IMR-90 (cell line): ENCODE measurements around the gene RGS5. TPM values are rescaled to one million over a fixed set of nuclear protein-coding genes. Genes with fewer than 3 reads are reported as not detected.

Experiments used
- ATAC-seq: fragments of 200-7000 bp; cut with Tn5 transposase; 2 replicates; pipeline ENCODE4 v1.9.1; 2020; ENCODE audit warnings: low read depth, mild to moderate bottlenecking, moderate library complexity
- BruUV-seq: library from RNA; stranded (reverse); fragments of 400-500 nt; replicated peaks from 2 replicates; lab custom pipeline; 2021; lab: Mats Ljungman, UMichigan
- CTCF ChIA-PET: fragments of 300-600 bp; formaldehyde crosslinking; extraction: SDS; loops from one replicate; lab custom pipeline; 2021; ENCODE audit warnings: antibody characterized with exemption; lab: Yijun Ruan, JAX
- POLR2A ChIA-PET: fragments of 300-600 bp; sonication (Branson Sonifier 250); formaldehyde crosslinking; loops from one replicate; lab custom pipeline; 2022; ENCODE audit warnings: antibody characterized with exemption; ENCODE audit not compliant: unreplicated experiment; lab: Charles Lee
- DNase-seq: peaks from one replicate; pipeline ENCODE4 v3.0.0; 2013
- H2AFZ ChIP-seq: replicated peaks from 2 replicates; pipeline ENCODE3; 2013; ENCODE audit warnings: low read length, mild to moderate bottlenecking; ENCODE audit not compliant: poor library complexity
- H2AK5ac ChIP-seq: 2 replicates; pipeline ENCODE4 v1.6.1; 2013; ENCODE audit warnings: low read depth, low read length, inconsistent platforms
- H2AK9ac ChIP-seq: replicated peaks from 2 replicates; pipeline ENCODE3; 2013; ENCODE audit warnings: mild to moderate bottlenecking, low read depth, low read length, moderate library complexity; ENCODE audit not compliant: poor library complexity
- H2BK120ac ChIP-seq: 2 replicates; pipeline ENCODE4 v1.6.1; 2013; ENCODE audit warnings: low read depth, low read length, inconsistent platforms
- H2BK15ac ChIP-seq: 3 replicates; pipeline ENCODE4 v1.6.1; 2013; ENCODE audit warnings: low read depth, low read length, inconsistent platforms
- H2BK20ac ChIP-seq: 2 replicates; pipeline ENCODE4 v1.6.1; 2013; ENCODE audit warnings: low read depth, mild to moderate bottlenecking, inconsistent platforms, low read length, moderate library complexity
- H2BK5ac ChIP-seq: 2 replicates; pipeline ENCODE4 v1.6.1; 2013; ENCODE audit warnings: mild to moderate bottlenecking, low read depth, low read length, inconsistent platforms; ENCODE audit not compliant: poor library complexity, severe bottlenecking
- H3K14ac ChIP-seq: replicated peaks from 2 replicates; pipeline ENCODE4 v1.6.1; 2013; ENCODE audit warnings: low read depth, low read length, inconsistent platforms
- H3K18ac ChIP-seq: 2 replicates; pipeline ENCODE4 v1.6.1; 2013; ENCODE audit warnings: low read depth, low read length, control low read depth
- H3K23ac ChIP-seq: 2 replicates; pipeline ENCODE4 v1.6.1; 2013; ENCODE audit warnings: low read depth, low read length, inconsistent platforms
- H3K27ac ChIP-seq: 2 replicates; pipeline ENCODE4 v1.5.1; 2013; ENCODE audit warnings: mild to moderate bottlenecking, control low read depth, low read length; ENCODE audit not compliant: insufficient read depth
- H3K27me3 ChIP-seq: 2 replicates; pipeline ENCODE4 v1.6.1; 2013; ENCODE audit warnings: low read length; ENCODE audit not compliant: control insufficient read depth, insufficient read depth
- H3K36me3 ChIP-seq: 2 replicates; pipeline ENCODE4 v1.6.1; 2013; ENCODE audit warnings: low read length, mixed read lengths; ENCODE audit not compliant: control insufficient read depth, insufficient read depth
- H3K4ac ChIP-seq: 2 replicates; pipeline ENCODE4 v1.6.1; 2013; ENCODE audit warnings: low read depth, low read length, inconsistent platforms
- H3K4me1 ChIP-seq: 2 replicates; pipeline ENCODE4 v1.6.1; 2013; ENCODE audit warnings: low read length, mixed read lengths; ENCODE audit not compliant: control insufficient read depth, insufficient read depth
- H3K4me2 ChIP-seq: 2 replicates; pipeline ENCODE4 v1.6.1; 2013; ENCODE audit warnings: low read depth, mild to moderate bottlenecking, control low read depth, low read length, moderate library complexity
- H3K4me3 ChIP-seq: 2 replicates; pipeline ENCODE4 v1.5.1; 2013; ENCODE audit warnings: low read depth, mild to moderate bottlenecking, control low read depth, low read length, moderate library complexity; ENCODE audit not compliant: insufficient read depth
- H3K56ac ChIP-seq: 2 replicates; pipeline ENCODE4 v1.6.1; 2013; ENCODE audit warnings: low read length, inconsistent platforms; ENCODE audit not compliant: insufficient read depth; ENCODE audit errors: extremely low read depth
- H3K79me1 ChIP-seq, 2 experiments: 2 replicates each; pipeline ENCODE4 v1.6.1; 2013; ENCODE audit warnings: low read length in 2 of 2, inconsistent platforms in 1 of 2, low read depth in 1 of 2
- H3K9ac ChIP-seq: 2 replicates; pipeline ENCODE4 v1.6.1; 2013; ENCODE audit warnings: low read depth, low read length, control low read depth
- H3K9me1 ChIP-seq: 2 replicates; pipeline ENCODE4 v1.6.1; 2013; ENCODE audit warnings: low read length, inconsistent platforms; ENCODE audit not compliant: insufficient read depth
- H3K9me3 ChIP-seq: 2 replicates; pipeline ENCODE4 v1.6.1; 2013; ENCODE audit warnings: low read length; ENCODE audit not compliant: control insufficient read depth, insufficient read depth
- H4K20me1 ChIP-seq: 2 replicates; pipeline ENCODE4 v1.6.1; 2013; ENCODE audit warnings: low read length, inconsistent platforms; ENCODE audit not compliant: insufficient read depth
- H4K5ac ChIP-seq: 2 replicates; pipeline ENCODE4 v1.6.1; 2013; ENCODE audit warnings: mild to moderate bottlenecking, low read depth, low read length, control low read depth
- H4K8ac ChIP-seq, 2 experiments: 2 replicates each; pipeline ENCODE4 v1.6.1; 2013; ENCODE audit warnings: low read depth in 2 of 2, low read length in 2 of 2, control low read depth in 1 of 2, inconsistent platforms in 1 of 2
- H4K91ac ChIP-seq: 2 replicates; pipeline ENCODE4 v1.6.1; 2013; ENCODE audit warnings: low read depth, low read length, inconsistent platforms; ENCODE audit not compliant: insufficient read depth
- FOS ChIP-seq: fragments of 150-350 bp; IDR thresholded peaks from 2 replicates; pipeline ENCODE4 v1.6.1; 2016; ENCODE audit warnings: low read depth, low read length
- MAZ ChIP-seq: IDR thresholded peaks from 2 replicates; pipeline ENCODE4 v1.6.1; 2012; ENCODE audit warnings: low read depth, mild to moderate bottlenecking, low read length, improper control_type of control experiment, moderate library complexity, borderline replicate concordance
- USF2 ChIP-seq: fragments of 150-350 bp; IDR thresholded peaks from 2 replicates; pipeline ENCODE4 v1.6.1; 2017; ENCODE audit warnings: mild to moderate bottlenecking, antibody characterized with exemption, low read length, low read depth
- WGBS, 2 experiments: methylation state at CpG; one replicate each; pipeline versions ENCODE4 v1.1.5 to v1.1.7; 2013; ENCODE audit warnings: missing lambda C conversion rate in 2 of 2; ENCODE audit not compliant: insufficient read length in 1 of 2; ENCODE audit errors: extremely low coverage in 2 of 2; 5-methylcytosine and 5-hydroxymethylcytosine counted together
- dilution Hi-C: fragments of 300-500 bp; cut with HindIII; formaldehyde crosslinking; loops from one replicate; pipeline ENCODE4 v1.14.3; 2018; ENCODE audit warnings: low sequenced_read_pairs; ENCODE audit not compliant: unreplicated experiment
- in situ Hi-C: fragments of 300-500 bp; cut with MboI; formaldehyde crosslinking; loops from 3 replicates; pipeline ENCODE4 v1.14.3; 2019; ENCODE audit warnings: low sequenced_read_pairs, inconsistent platforms, mixed read lengths
- intact Hi-C: fragments of 100-400 bp; cut with micrococcal nuclease; formaldehyde crosslinking; loops from 2 replicates; pipeline ENCODE4 v1.10.0; 2022
- polyA plus RNA-seq, 3 experiments: library from polyadenylated mRNA; depleted of rRNA; stranded (reverse); fragments of >200 nt; gene quantifications; 2 replicates each; pipeline ENCODE4 v1.2.3, GENCODE V29; 2012; ENCODE audit warnings: low replicate concordance in 1 of 3
- total RNA-seq: library from RNA; depleted of rRNA; stranded (reverse); fragments of >200 nt; gene quantifications from 2 replicates; pipeline ENCODE4 v1.2.3, GENCODE V29; 2012
- TF ChIP-seq, protein P1 (sequence below): fragments of 150-350 bp; IDR thresholded peaks from 2 replicates; pipeline ENCODE4 v1.6.1; 2016; ENCODE audit warnings: low read depth, mild to moderate bottlenecking, low read length, moderate library complexity, borderline replicate concordance

RGS5 gene
- total and polyA plus RNA-seq, 2 of the 4 experiments (the other 2 are of a cell fraction) = 21.4 to 40.0 TPM

DNA sequence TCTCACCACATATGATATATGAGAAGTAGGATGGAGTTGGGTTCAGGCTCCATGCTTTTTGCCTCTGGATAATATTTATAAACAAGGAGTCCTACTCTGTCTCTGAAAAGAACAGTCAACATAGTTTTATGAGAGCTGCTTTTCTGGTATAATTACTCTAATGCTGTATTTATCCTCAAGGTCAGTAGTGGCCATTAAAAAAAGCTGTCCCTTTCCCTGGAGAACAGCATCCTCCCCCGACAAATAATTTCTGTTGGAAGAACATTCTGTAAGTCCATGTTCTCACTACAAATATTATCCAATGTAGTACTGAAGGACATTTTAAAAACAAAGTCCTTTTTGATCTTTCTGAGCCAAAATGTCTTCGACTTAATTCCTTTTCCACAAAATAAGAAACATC is 9.0 kb upstream of the RGS5 start:
- Histone ChIP-seq H4K8ac (no peak overlapping the region), H3K14ac (no peak overlapping the region), H2AFZ (no peak overlapping the region), H3K18ac (no peak overlapping the region), H3K56ac (no peak overlapping the region), H3K23ac (no peak overlapping the region), H3K79me1 (no peaks in the 10 kb centered on the region), H3K9me1 (no peaks in the 10 kb centered on the region), H3K4me3 (no peak overlapping the region), H2BK15ac (no peak overlapping the region), H3K27me3 (no peaks in the 10 kb centered on the region), H3K9ac (no peak overlapping the region), H4K5ac (no peak overlapping the region), H3K4me1 (no peaks in the 10 kb centered on the region), H4K91ac (no peak overlapping the region), H3K9me3 (no peaks in the 10 kb centered on the region), H3K4me2 (no peak overlapping the region), H2BK120ac (no peak overlapping the region), H2AK9ac (no peak overlapping the region), H2BK5ac (no peak overlapping the region), H2AK5ac (no peak overlapping the region), H2BK20ac (no peak overlapping the region), H3K27ac (no peak overlapping the region), H3K36me3 (no peaks in the 10 kb centered on the region), H4K20me1 (no peaks in the 10 kb centered on the region), H3K4ac (no peak overlapping the region)
- DNase-seq (no peak), ATAC-seq (no peak)
- BruUV-seq = no TSS peak
- ChIA-PET CTCF (no interaction called here), POLR2A (no interaction called here)
- intact Hi-C loops = no loop called here
- in situ Hi-C loops = no loop called here
- dilution Hi-C loops = no loop called here
- WGBS, 2 experiments = no CpG with 5 or more reads among the region's 2 CpGs
- TF ChIP-seq FOS (no peak), MAZ (no peak), USF2 (no peak)
- TF ChIP-seq, protein P1, sequence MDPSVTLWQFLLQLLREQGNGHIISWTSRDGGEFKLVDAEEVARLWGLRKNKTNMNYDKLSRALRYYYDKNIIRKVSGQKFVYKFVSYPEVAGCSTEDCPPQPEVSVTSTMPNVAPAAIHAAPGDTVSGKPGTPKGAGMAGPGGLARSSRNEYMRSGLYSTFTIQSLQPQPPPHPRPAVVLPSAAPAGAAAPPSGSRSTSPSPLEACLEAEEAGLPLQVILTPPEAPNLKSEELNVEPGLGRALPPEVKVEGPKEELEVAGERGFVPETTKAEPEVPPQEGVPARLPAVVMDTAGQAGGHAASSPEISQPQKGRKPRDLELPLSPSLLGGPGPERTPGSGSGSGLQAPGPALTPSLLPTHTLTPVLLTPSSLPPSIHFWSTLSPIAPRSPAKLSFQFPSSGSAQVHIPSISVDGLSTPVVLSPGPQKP = no peak
